ENCODE data around the gene SUGCT.
"Not testable (repeated sequence)": the region's sequence is repeated elsewhere in the genome, so short reads cannot be mapped to it uniquely, and the experiment has no call there.

The SUGCT gene

DNA sequence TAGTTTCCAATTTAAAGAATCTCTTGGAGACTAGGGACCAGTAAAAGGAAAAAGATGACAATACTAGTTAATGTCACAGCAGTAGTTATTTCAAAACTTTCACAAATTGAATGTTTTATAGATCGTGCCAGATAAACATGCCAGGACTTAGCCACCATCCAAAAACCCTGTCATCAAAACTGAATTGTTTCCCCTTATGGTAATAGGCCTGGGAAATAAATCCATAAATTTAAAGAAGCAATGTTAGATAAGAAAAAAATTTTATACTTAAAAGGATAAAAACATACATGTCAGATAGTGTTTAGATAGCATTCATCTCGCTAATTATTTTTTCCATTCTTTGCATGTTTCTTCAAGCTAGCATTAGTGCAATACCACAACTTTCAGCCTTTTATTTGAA, 71.2 kb downstream of the SUGCT start:
- DNase-seq = no peak

- DNase-seq = no peak
Observed at GRCh38 chr7:40211276-40212003, 76.6 kb downstream of the SUGCT start.

DNA sequence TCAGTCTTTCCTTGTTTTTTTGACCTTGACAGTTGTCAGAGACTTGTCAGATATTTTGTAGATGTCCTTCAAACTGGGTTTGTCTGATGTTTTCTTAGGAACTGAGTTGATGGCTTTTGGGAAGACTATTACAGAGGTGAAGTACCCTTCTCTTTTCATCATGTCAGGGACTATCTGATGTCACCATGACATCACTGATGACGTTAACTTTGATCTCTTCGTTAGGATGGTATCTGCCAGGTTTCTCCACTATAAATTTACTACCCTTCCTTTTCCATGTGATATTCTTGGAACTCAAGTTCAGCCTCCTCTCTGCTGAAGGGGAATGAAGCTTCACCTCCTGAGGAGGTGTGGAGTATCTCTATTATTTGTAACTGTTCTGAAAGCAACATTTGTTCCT, 78.5 kb downstream of the SUGCT start:
- DNase-seq = no peak

- DNase-seq = no peak
Observed at GRCh38 chr7:40213856-40214255, 79.1 kb downstream of the SUGCT start.

DNA sequence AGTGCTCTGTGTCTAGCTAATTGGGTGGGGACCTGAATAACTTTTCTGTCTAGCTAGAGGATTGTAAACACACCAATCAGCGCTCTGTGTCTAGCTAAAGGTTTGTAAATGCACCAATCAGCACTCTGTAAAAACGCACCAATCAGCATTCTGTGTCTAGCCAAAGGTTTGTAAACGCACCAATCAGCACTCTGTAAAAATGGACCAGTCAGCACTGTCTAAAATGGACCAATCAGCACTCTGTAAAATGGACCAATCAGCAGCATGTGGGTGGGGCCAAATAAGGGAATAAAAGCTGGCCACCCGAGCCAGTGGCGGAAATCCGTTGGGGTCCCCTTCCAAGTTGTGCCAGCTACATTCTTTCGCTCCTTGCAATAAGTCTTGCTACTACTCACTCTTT, 83.8 kb downstream of the SUGCT start:
- not testable (repeated sequence) for DNase-seq

GRCh38 chr7:40219917-40220316, 85.1 kb downstream of the SUGCT start:
- no peak for DNase-seq

GRCh38 chr7:40220421-40220911, 85.7 kb downstream of the SUGCT start:
- DNase-seq = no peak

DNA sequence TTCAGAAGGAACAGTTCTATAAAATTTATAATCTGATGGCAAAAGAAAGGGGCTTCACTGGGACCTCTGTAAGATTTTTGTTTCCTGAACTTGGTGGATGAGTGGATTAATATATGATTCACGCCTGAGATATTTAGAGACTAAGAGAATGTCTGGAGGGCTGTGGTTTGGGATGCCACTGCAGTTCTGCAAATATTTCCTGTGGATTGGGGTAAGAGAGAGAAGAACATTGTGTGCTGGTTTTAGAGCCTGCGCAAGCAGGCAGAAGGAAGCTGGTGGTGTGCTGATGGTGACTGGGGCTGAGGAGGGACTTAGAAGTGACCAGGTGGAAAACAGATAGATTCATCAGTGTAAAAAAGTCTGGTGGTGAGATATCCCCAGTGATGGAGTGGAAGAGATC, 87.0 kb downstream of the SUGCT start:
- no peak for DNase-seq

DNA sequence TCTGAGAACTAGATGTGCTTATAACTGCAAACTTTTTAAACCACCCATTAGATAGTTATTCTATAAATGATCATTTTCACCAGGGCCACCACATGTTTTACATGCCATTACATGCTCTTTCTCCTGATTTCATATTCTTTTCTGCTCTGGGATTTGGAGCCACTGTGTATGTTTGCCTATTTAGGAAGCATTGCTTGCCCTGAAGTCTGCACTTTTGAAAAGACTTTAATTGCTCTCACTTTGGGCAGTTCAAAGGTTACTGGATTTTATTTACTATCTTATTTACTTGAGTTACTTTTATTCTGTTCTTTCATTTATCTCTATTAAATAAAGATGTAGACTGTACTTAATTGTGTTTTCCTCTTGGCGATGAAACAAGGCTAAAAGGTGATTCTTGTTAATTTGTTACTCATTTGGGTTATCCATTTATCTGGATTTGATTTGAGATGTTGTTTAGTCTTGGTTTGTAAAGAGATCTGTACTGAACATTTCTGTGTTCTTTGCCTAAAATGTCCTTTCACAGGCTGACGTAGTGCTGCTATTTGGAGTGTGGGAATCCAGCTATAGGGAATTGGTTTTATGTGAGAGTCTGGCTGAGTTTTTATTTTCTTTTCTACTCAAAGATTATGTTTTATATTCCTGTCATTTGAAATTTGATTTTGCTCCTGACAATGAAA, 88.8 kb downstream of the SUGCT start:
- no peak for DNase-seq

- DNase-seq = no peak
Observed at GRCh38 chr7:40230101-40230500, 95.3 kb downstream of the SUGCT start.

- no peak for DNase-seq
Observed at GRCh38 chr7:40231796-40232195, 97.0 kb downstream of the SUGCT start.

GRCh38 chr7:40232242-40232893, 97.6 kb downstream of the SUGCT start:
- DNase-seq = peak; percentile 71

DNA sequence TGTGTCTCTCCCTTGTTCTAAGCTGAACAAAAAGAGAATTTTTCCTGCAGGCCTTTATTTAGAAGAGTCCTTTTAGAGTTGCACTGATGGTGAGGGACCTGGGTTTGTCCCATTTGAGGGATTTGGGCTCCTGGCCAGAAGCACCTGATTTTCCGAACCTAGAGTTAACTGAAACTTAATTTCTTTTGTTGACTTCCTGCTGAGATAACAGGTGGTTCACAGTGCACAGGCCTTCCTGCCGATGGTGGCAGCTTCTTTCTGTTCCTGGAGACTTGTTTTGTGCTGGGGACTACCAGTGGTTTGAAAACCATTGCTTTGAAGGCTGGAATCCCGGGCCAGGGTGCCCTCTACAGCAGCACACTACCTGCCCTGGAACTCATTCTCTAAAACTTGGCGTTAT, 99.2 kb downstream of the SUGCT start:
- no peak for DNase-seq

- DNase-seq = no peak
Observed at GRCh38 chr7:40234666-40235065, 99.9 kb downstream of the SUGCT start.

GRCh38 chr7:40237731-40238130, 102.9 kb downstream of the SUGCT start:
- DNase-seq = no peak

DNA sequence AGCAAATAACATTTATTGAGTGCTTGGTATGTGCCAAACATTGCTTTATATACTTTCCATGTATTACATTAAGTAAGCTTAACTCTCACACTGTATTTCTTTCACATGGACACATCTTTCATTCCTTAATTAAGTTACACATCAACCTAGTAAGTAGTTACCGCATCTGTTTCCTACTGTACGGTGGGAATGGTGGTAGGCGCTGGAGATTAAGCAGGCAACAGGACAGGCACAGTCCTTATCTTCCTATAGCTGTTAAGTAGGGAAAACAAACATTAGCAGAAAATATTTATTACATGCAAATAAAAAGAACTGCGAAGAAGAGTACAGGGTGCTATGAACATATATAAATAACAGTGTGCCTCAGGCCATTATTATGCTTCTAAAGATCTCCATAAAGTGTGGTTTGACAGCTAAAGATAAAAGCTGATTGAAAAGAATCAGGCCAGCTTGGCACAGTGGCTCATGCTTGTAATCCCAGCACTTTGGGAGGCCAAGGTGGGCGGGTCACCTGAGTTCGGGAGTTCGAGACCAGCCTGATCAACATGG, 105.0 kb downstream of the SUGCT start:
- DNase-seq = no peak

DNA sequence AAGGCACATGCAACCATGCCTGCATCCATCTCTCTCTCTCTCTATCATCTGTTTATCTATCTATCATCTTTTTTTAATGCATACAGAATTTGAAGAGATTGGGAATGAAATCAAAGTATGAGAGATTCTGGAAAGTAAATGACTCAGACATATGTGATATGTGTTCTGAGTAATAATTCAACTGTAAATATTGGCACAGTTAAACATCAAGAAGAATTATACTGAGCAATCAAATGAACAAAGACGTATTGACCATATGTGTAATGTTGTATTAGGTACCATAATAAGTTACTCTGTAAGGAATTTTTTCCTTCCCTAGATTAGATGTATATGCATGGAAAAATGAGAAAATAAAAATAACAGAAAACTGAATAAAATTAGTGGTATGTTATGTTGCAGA, 108.3 kb downstream of the SUGCT start:
- DNase-seq = no peak

GRCh38 chr7:40244226-40244625, 109.4 kb downstream of the SUGCT start:
- DNase-seq = no peak

DNA sequence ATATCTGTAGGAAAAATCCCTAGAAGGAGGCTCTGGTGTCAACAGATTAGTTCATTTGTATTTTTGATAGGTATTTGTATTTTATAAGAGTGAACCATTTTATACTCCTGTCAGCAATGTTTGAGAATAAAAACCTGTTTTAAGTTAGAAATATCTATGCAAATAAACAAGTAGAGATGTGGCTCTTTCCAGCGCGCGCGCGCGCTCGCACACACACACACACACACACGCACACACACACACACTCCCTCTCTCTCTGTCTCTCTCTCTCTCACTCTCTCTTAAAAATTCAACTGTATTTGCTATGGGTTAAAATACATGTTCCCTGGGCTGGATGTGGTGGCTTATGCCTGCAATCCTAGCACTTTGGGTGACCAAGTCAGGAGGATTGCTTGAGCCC, 113.9 kb downstream of the SUGCT start:
- DNase-seq = no peak

DNA sequence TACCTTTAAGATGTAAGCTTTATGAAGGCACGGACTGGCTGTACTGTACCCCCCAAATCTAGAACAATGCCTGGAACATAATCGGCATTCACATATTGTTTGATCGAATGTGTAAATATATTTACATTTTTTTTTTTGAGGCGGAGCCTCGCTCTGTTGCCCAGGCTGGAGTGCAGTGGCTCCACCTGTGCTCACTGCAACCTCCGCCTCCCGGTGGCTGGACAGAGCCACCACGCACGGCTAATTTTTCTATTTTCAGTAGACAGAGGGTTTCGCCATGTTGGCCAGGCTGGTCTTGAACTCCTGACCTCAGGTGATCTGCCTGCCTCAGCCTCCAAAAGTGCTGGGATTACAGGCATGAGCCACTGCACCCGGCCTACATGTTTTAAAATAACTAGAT, 118.6 kb downstream of the SUGCT start:
- DNase-seq = not testable (repeated sequence)

DNA sequence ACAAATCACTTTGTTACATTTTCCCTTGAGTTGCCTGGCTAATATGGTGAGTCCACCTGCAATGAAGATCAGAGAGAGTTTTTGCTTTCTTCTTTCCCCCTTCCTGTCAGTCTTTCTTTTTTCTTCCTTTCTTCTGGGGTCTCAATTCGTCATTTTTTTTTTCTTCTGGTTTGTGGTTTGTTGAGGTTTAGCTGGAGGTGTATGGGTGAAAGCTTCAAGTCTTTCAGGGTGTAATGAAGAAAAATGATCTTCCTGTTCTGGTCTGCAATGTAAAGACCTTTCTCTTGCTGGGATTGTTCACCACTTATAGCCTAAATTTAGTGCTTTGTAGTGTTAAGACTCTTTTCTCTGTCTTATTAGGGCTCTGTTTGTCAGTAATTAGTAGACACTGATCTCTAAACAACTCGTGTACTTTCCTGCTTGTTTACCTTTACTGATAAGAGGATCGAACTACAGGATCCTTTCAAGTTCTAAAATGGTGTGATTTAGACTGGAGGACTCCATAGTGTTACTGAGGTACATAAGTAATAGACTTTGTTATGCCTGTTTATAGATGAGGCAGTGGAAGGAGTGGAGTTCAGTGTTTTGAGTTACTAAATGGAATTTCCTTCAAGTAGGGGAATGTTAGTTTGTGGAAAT, 129.1 kb downstream of the SUGCT start:
- DNase-seq = no peak

- DNase-seq = no peak
Observed at GRCh38 chr7:40267583-40267982, 132.8 kb downstream of the SUGCT start.

DNA sequence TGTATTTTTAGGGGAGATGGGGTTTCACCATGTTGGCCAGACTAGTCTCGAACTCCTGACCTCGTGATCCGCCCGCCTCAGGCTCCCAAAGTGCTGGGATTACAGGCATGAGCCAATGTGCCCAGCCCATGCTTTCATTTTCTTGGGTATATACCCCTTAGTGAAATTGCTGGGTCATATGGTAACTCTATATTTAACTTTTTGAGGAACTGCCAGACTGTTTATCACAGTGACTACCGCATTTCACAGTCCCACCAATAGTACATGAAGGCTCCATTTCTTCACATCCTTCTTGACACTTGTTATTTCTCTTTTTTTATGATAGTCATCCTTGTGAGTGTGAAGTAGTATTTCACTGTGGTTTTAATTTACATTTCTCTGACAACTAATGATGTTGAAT, 134.0 kb downstream of the SUGCT start:
- DNase-seq = not testable (repeated sequence)
